BJ (cell line): Measurements from ENCODE around the gene SPTLC2. TPM values are rescaled to one million over a fixed set of nuclear protein-coding genes. Genes with fewer than 3 reads are reported as not detected.

Experiments
- CTCF ChIA-PET: fragments of 350-600 bp; formaldehyde crosslinking; extraction: SDS; loops from one replicate; lab custom pipeline; 2021; ENCODE audit warnings: antibody characterized with exemption, inconsistent platforms; lab: Yijun Ruan, JAX
- POLR2A ChIA-PET: fragments of 300-600 bp; sonication (Branson Sonifier 250); formaldehyde crosslinking; extraction: SDS; loops from one replicate; lab custom pipeline; 2021; ENCODE audit warnings: antibody characterized with exemption; lab: Charles Lee
- DNase-seq: peaks from one replicate; pipeline ENCODE4 v3.0.0-alpha.2; 2011; ENCODE audit warnings: low read depth
- H3K27me3 ChIP-seq: 2 replicates; pipeline ENCODE4 v1.6.0; 2011; ENCODE audit warnings: low read length; ENCODE audit not compliant: control insufficient read depth, insufficient read depth
- H3K36me3 ChIP-seq: 2 replicates; pipeline ENCODE4 v1.5.1; 2011; ENCODE audit warnings: low read length; ENCODE audit not compliant: control insufficient read depth, insufficient read depth
- H3K4me3 ChIP-seq: 2 replicates; pipeline ENCODE4 v1.5.1; 2011; ENCODE audit warnings: low read depth, mild to moderate bottlenecking, control low read depth, low read length
- CTCF ChIP-seq: IDR thresholded peaks from 2 replicates; pipeline ENCODE4 v1.5.1; 2011; ENCODE audit warnings: low read depth, mild to moderate bottlenecking, control low read depth, inconsistent platforms, low read length, moderate library complexity; ENCODE audit not compliant: insufficient read depth
- polyA plus RNA-seq: library from polyadenylated mRNA; depleted of rRNA; stranded (reverse); fragments of >200 nt; gene quantifications from 2 replicates; pipeline ENCODE4 v1.2.3, GENCODE V29; 2011

The SPTLC2 gene
- polyA plus RNA-seq, 1 experiment, result 38.3 TPM

GRCh38 chr14:77601846-77602619 is 14.4 kb downstream of the SPTLC2 start:
- Histone ChIP-seq H3K36me3 (no peaks in the 10 kb centered on the region), H3K4me3 (no peak overlapping the region), H3K27me3 (no peaks in the 10 kb centered on the region)
- ChIA-PET POLR2A (no interaction called here), CTCF (interaction anchor here (1.7 kb wide), 1 partner anchor 20 kb away, joined by 3 read pairs; no protein-coding TSS in a partner anchor)
- no peak for DNase-seq
- TF ChIP-seq CTCF, result no peak

- ChIA-PET CTCF (no interaction called here), POLR2A (no interaction called here)
- Histone ChIP-seq H3K27me3 (no peaks in the 10 kb centered on the region), H3K4me3 (no peak overlapping the region), H3K36me3 (peaks cover 5% of the 10 kb centered on the region)
- DNase-seq, result no peak
- TF ChIP-seq CTCF, result no peak
These were observed 16.5 kb downstream of the SPTLC2 start for GRCh38 chr14:77599889-77600288.

DNA sequence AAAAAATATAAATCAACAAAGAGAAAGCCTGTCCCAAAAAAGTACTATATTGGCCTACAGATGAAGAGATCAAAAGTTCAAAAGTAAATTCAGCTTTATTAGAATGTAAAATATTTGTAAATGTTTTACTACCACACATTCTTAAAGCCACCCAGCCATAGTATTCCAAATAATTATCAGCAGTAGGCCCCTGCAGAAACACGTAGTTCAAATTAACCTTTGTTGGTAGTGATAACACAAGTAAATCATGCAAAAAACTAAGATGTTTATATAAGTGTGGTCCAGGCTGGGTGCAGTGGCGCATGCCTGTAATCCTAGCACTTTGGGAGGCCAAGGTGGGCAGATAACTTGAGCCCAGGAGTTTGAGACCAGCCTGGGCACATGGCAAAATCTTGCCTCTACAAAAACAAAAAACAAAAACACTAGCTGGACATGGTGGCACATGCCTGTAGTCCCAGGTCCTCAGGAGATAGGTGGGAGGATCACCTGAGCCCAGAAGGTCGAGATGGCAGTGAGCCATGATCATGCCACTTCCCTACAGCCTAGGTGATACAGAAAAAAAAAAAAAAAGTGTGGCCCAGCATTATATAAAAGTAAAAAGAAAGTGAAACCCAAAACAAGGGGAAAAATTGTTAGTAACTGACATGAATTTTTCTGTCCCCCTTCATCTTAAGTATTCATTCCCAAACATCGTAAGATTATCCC is 17.9 kb downstream of the SPTLC2 start:
- CTCF ChIA-PET, result interaction anchor here (0.6 kb wide), 2 partner anchors 17 to 299 kb away, joined by 3 read pairs; no protein-coding TSS in a partner anchor
- H3K36me3 ChIP-seq, result peaks cover 5% of the 10 kb centered on the region
- H3K4me3 ChIP-seq, result no peak overlapping the region
- DNase-seq, result no peak
- POLR2A ChIA-PET, result no interaction called here
- H3K27me3 ChIP-seq, result no peaks in the 10 kb centered on the region
- TF ChIP-seq CTCF, result no peak

DNA sequence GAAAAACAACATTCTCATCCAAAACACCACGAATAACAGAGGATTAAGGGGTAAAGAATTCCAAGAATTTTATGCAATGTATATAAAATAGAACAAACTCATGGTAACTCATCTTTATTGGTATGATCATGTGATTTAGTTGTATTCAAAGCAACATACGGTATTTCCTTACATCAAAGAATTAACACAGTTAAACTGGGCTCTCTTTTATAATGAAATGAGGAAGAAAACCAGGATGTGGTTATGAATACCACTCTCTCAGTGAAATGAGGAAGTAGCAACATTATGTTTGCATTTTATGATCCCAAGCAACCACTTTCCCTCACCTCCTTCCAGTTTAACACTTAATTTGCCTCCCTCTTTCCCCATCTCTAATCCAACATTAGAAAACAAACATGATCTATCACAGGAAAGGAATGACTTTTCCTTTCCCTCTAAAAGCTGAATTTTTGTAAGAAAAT is 22.9 kb downstream of the SPTLC2 start:
- no peak for TF ChIP-seq CTCF
- H3K4me3 ChIP-seq, result no peak overlapping the region
- CTCF ChIA-PET, result interaction anchor here (0.9 kb wide), 1 partner anchor 23 kb away, joined by 5 read pairs; no protein-coding TSS in a partner anchor
- DNase-seq, result no peak
- POLR2A ChIA-PET, result no interaction called here
- peaks cover 5% of the 10 kb centered on the region for H3K36me3 ChIP-seq
- no peaks in the 10 kb centered on the region for H3K27me3 ChIP-seq

GRCh38 chr14:77590845-77591485 is 25.5 kb downstream of the SPTLC2 start:
- CTCF ChIA-PET, result no interaction called here
- TF ChIP-seq CTCF, result no peak
- Histone ChIP-seq H3K36me3 (peaks cover 5% of the 10 kb centered on the region), H3K4me3 (no peak overlapping the region), H3K27me3 (no peaks in the 10 kb centered on the region)
- POLR2A ChIA-PET, result no interaction called here
- DNase-seq, result no peak
